SU-DHL-6 (cell line): ENCODE results near the gene AGXT.

Experiments used
- H2AFZ ChIP-seq: fragments of 200-600 bp; sonication (generic); 2 replicates; pipeline ENCODE4 v1.6.1; 2014; ENCODE audit warnings: low read depth, mild to moderate bottlenecking, moderate library complexity, mixed read lengths, antibody characterized with exemption, low read length; ENCODE audit not compliant: severe bottlenecking
- H3F3A ChIP-seq: fragments of 200-600 bp; shearing (Covaris generic); 2 replicates; pipeline ENCODE4 v1.6.0; 2016; ENCODE audit warnings: antibody characterized with exemption, mild to moderate bottlenecking; ENCODE audit not compliant: insufficient read depth
- H3K27ac ChIP-seq: fragments of 200-600 bp; sonication (generic); 2 replicates; pipeline ENCODE4 v1.5.1; 2016; ENCODE audit warnings: low read depth, mild to moderate bottlenecking, low read length, moderate library complexity, mixed read lengths
- H3K27me3 ChIP-seq: fragments of 200-600 bp; sonication (generic), shearing (Covaris generic); 2 replicates; pipeline ENCODE4 v1.6.0; 2014; ENCODE audit warnings: mild to moderate bottlenecking, low read length
- H3K36me3 ChIP-seq: fragments of 200-600 bp; sonication (generic); 2 replicates; pipeline ENCODE4 v1.6.1; 2014; ENCODE audit warnings: mild to moderate bottlenecking, low read length, mixed read lengths
- H3K4me2 ChIP-seq: fragments of 300-600, 200-600 bp; shearing (Covaris generic), sonication (generic); 2 replicates; pipeline ENCODE4 v1.6.0; 2014; ENCODE audit warnings: low read length, low read depth, mild to moderate bottlenecking; ENCODE audit not compliant: poor library complexity, severe bottlenecking
- H3K4me3 ChIP-seq: fragments of 200-600 bp; sonication (generic); 2 replicates; pipeline ENCODE4 v1.5.1; 2014; ENCODE audit warnings: antibody characterized with exemption, low read length, mild to moderate bottlenecking, mixed read lengths; ENCODE audit not compliant: insufficient read depth, poor library complexity, severe bottlenecking
- H3K79me2 ChIP-seq: fragments of 200-600 bp; sonication (generic); 2 replicates; pipeline ENCODE4 v1.6.1; 2014; ENCODE audit warnings: mild to moderate bottlenecking, low read length, moderate library complexity; ENCODE audit not compliant: insufficient read depth
- H3K9ac ChIP-seq: fragments of 200-600 bp; sonication (generic); 2 replicates; pipeline ENCODE4 v1.7.0; 2014; ENCODE audit warnings: mild to moderate bottlenecking, low read length
- H3K9me2 ChIP-seq: fragments of 200-600 bp; sonication (generic); replicated peaks from 2 replicates; pipeline ENCODE4 v1.6.1; 2014; ENCODE audit warnings: low read length; ENCODE audit not compliant: insufficient read depth
- H3K9me3 ChIP-seq: fragments of 200-600 bp; sonication (generic); 2 replicates; pipeline ENCODE4 v1.6.1; 2014; ENCODE audit warnings: low read length, mixed read lengths; ENCODE audit not compliant: insufficient read depth
- H4K20me1 ChIP-seq: fragments of 200-600 bp; sonication (generic); 2 replicates; pipeline ENCODE4 v1.6.1; 2014; ENCODE audit warnings: low read depth, mild to moderate bottlenecking, antibody characterized with exemption, low read length, moderate library complexity, mixed read lengths
- CTCF ChIP-seq: fragments of 200-600 bp; sonication (generic); IDR thresholded peaks from one replicate; pipeline ENCODE4 v1.5.1; 2017; ENCODE audit warnings: antibody characterized with exemption, mild to moderate bottlenecking, low read length, moderate library complexity; ENCODE audit not compliant: insufficient read depth, poor library complexity, severe bottlenecking
- EZH2phosphoT487 ChIP-seq: fragments of 200-600 bp; sonication (generic), shearing (Covaris generic); conservative IDR thresholded peaks from 2 replicates; pipeline ENCODE4 v1.6.1; 2018; ENCODE audit warnings: mild to moderate bottlenecking, antibody characterized with exemption, low read length, moderate library complexity, mixed read lengths

Gene AGXT

GRCh38 chr2:240820607-240821428 lies 47.8 kb upstream of the AGXT start:
- no peak overlapping the region for H3K9ac ChIP-seq
- no peaks in the 10 kb centered on the region for H4K20me1 ChIP-seq
- H3K9me3 ChIP-seq = no peaks in the 10 kb centered on the region
- H3K9me2 ChIP-seq = no peaks in the 10 kb centered on the region
- no peak overlapping the region for H3K27ac ChIP-seq
- TF ChIP-seq CTCF = no peak
- no peaks in the 10 kb centered on the region for H3K27me3 ChIP-seq
- H3K36me3 ChIP-seq = no peaks in the 10 kb centered on the region
- no peaks in the 10 kb centered on the region for H3K79me2 ChIP-seq
- H3K4me3 ChIP-seq = no peak overlapping the region
- H3K4me2 ChIP-seq = no peak overlapping the region
- H2AFZ ChIP-seq = no peak overlapping the region
- H3F3A ChIP-seq = no peaks in the 10 kb centered on the region

GRCh38 chr2:240821429-240821778 lies 47.2 kb upstream of the AGXT start:
- Histone ChIP-seq H3K79me2 (no peaks in the 10 kb centered on the region), H3F3A (no peaks in the 10 kb centered on the region), H3K36me3 (no peaks in the 10 kb centered on the region), H3K9ac (no peak overlapping the region), H3K4me2 (no peak overlapping the region), H3K9me3 (no peaks in the 10 kb centered on the region), H3K27ac (no peak overlapping the region), H3K27me3 (no peaks in the 10 kb centered on the region), H2AFZ (no peak overlapping the region), H3K4me3 (no peak overlapping the region), H4K20me1 (no peaks in the 10 kb centered on the region), H3K9me2 (no peaks in the 10 kb centered on the region)
- TF ChIP-seq CTCF (no peak), EZH2phosphoT487 (no peak)

GRCh38 chr2:240822280-240822847 lies 46.3 kb upstream of the AGXT start:
- Histone ChIP-seq H3K4me2 (no peak overlapping the region), H3K36me3 (no peaks in the 10 kb centered on the region), H3K9me3 (no peaks in the 10 kb centered on the region), H3K4me3 (no peak overlapping the region), H3K27ac (no peak overlapping the region), H2AFZ (no peak overlapping the region), H3K79me2 (no peaks in the 10 kb centered on the region), H4K20me1 (no peaks in the 10 kb centered on the region), H3K9ac (no peak overlapping the region), H3F3A (no peaks in the 10 kb centered on the region), H3K9me2 (no peaks in the 10 kb centered on the region), H3K27me3 (no peaks in the 10 kb centered on the region)
- TF ChIP-seq EZH2phosphoT487 (no peak), CTCF (no peak)
